GM12878 (cell line): ENCODE measurements around the gene TMEM244. TPM values are rescaled to one million over a fixed set of nuclear protein-coding genes. Genes with fewer than 3 reads are reported as not detected.

ENCODE experiments used
- ATAC-seq: fragments of 200-7000 bp; cut with Tn5 transposase; 3 replicates; pipeline ENCODE4 v1.9.1; 2020; ENCODE audit warnings: mild to moderate bottlenecking, moderate library complexity
- BruUV-seq: library from RNA; stranded (reverse); fragments of 400-500 nt; replicated peaks from 2 replicates; lab custom pipeline; 2021; lab: Mats Ljungman, UMichigan
- CTCF ChIA-PET: fragments of 300-600 bp; sonication (Branson Sonifier 250); formaldehyde crosslinking; extraction: SDS; loops from one replicate; lab custom pipeline; 2021; ENCODE audit warnings: inconsistent platforms; lab: Yijun Ruan, JAX
- POLR2A ChIA-PET: fragments of 350-600 bp; formaldehyde crosslinking; extraction: SDS; loops from one replicate; lab custom pipeline; 2021; ENCODE audit warnings: inconsistent platforms; lab: Charles Lee
- RAD21 ChIA-PET: fragments of 300-600 bp; sonication (Branson Sonifier 250); formaldehyde crosslinking; loops from one replicate; lab custom pipeline; 2023; ENCODE audit warnings: antibody characterized with exemption; ENCODE audit not compliant: unreplicated experiment; lab: Charles Lee
- SMC1A ChIA-PET: fragments of 300-600 bp; sonication (Branson Sonifier 250); formaldehyde crosslinking; loops from one replicate; lab custom pipeline; 2023; ENCODE audit not compliant: unreplicated experiment, uncharacterized antibody; lab: Charles Lee
- DNase-seq: peaks from one replicate; pipeline ENCODE4 v3.0.0-alpha.2; 2011; ENCODE audit warnings: low read depth, low spot score
- FAIRE-seq: peaks from 3 replicates; lab custom pipeline; 2011; peaks lifted over from hg19 to GRCh38; lab: Jason Lieb, UNC
- H2AFZ ChIP-seq: 2 replicates; pipeline ENCODE4 v1.6.0; 2011; ENCODE audit warnings: low read depth, low read length, control low read depth; ENCODE audit not compliant: control insufficient read depth
- H3K27ac ChIP-seq: 2 replicates; pipeline ENCODE4 v1.5.1; 2011; ENCODE audit warnings: control low read depth; ENCODE audit not compliant: control insufficient read depth, insufficient read depth
- H3K27me3 ChIP-seq, 2 experiments: replicated peaks in 1 of 2; 2 replicates each; pipeline versions ENCODE4 v1.6.0 to v1.6.1; 2011; ENCODE audit warnings: low read length in 1 of 2; ENCODE audit not compliant: control insufficient read depth in 2 of 2, insufficient read depth in 2 of 2
- H3K36me3 ChIP-seq, 2 experiments: 2 replicates each; pipeline ENCODE4 v1.5.1; 2011; ENCODE audit warnings: low read length in 1 of 2; ENCODE audit not compliant: control insufficient read depth in 2 of 2, insufficient read depth in 2 of 2
- H3K4me1 ChIP-seq: 2 replicates; pipeline ENCODE4 v1.6.1; 2011; ENCODE audit warnings: mild to moderate bottlenecking, low read length, moderate library complexity, mixed read lengths; ENCODE audit not compliant: control insufficient read depth, insufficient read depth
- H3K4me2 ChIP-seq: 2 replicates; pipeline ENCODE4 v1.6.0; 2011; ENCODE audit warnings: control low read depth; ENCODE audit not compliant: control insufficient read depth, insufficient read depth
- H3K4me3 ChIP-seq: fragments of 200-600 bp; sonication (generic); 2 replicates; pipeline ENCODE4 v1.5.1; 2016
- H3K79me2 ChIP-seq: 2 replicates; pipeline ENCODE4 v1.6.0; 2011; ENCODE audit warnings: low read length; ENCODE audit not compliant: control insufficient read depth, insufficient read depth
- H3K9ac ChIP-seq: 2 replicates; pipeline ENCODE4 v1.8.0; 2011; ENCODE audit warnings: low read length, control low read depth, mixed read lengths; ENCODE audit not compliant: control insufficient read depth, insufficient read depth
- H3K9me3 ChIP-seq: replicated peaks from 3 replicates; pipeline ENCODE4 v1.5.1; 2011; ENCODE audit warnings: mild to moderate bottlenecking, low read length; ENCODE audit not compliant: control insufficient read depth, insufficient read depth
- H4K20me1 ChIP-seq: 2 replicates; pipeline ENCODE4 v1.6.0; 2011; ENCODE audit not compliant: control insufficient read depth, insufficient read depth
- CBFB ChIP-seq: IDR thresholded peaks from 2 replicates; pipeline ENCODE4 v1.6.1; 2016; ENCODE audit warnings: antibody characterized with exemption, low read depth
- HDAC6 ChIP-seq: fragments of 200-600 bp; sonication (generic); IDR thresholded peaks from one replicate; pipeline ENCODE4 v1.8.0; 2017; ENCODE audit warnings: antibody characterized with exemption; ENCODE audit not compliant: unreplicated experiment
- IRF4 ChIP-seq: IDR thresholded peaks from 2 replicates; pipeline ENCODE4 v1.6.1; 2011; ENCODE audit warnings: low read depth, low read length
- IRF5 ChIP-seq: fragments of 450-650 bp; IDR thresholded peaks from 2 replicates; pipeline ENCODE4 v1.6.1; 2017; ENCODE audit warnings: borderline replicate concordance
- JUND ChIP-seq: IDR thresholded peaks from 2 replicates; pipeline ENCODE4 v1.6.1; 2012; ENCODE audit warnings: low read depth, mild to moderate bottlenecking, low read length, improper control_type of control experiment, moderate library complexity
- KLF5 ChIP-seq: fragments of 450-650 bp; IDR thresholded peaks from 2 replicates; pipeline ENCODE4 v1.6.1; 2014; ENCODE audit warnings: mild to moderate bottlenecking; ENCODE audit not compliant: partially characterized antibody
- MTA3 ChIP-seq: IDR thresholded peaks from 2 replicates; pipeline ENCODE4 v1.6.1; 2012; ENCODE audit warnings: low read length, inconsistent platforms, borderline replicate concordance
- MXI1 ChIP-seq: fragments of 150-350 bp; IDR thresholded peaks from 2 replicates; pipeline ENCODE4 v1.6.1; 2011; ENCODE audit warnings: low read depth, mild to moderate bottlenecking, inconsistent platforms, low read length, improper control_type of control experiment
- RCOR1 ChIP-seq: conservative IDR thresholded peaks from 2 replicates; pipeline ENCODE4 v1.6.1; 2012; ENCODE audit warnings: low read depth, low read length, improper control_type of control experiment
- SMAD1 ChIP-seq: fragments of 450-650 bp; IDR thresholded peaks from 2 replicates; pipeline ENCODE4 v1.6.1; 2018; ENCODE audit warnings: mild to moderate bottlenecking, low read depth; ENCODE audit not compliant: partially characterized antibody
- SMARCA5 ChIP-seq: fragments of 450-650 bp; IDR thresholded peaks from 2 replicates; pipeline ENCODE4 v1.6.1; 2017; ENCODE audit warnings: mild to moderate bottlenecking
- SUZ12 ChIP-seq: fragments of 200-600 bp; sonication (generic); IDR thresholded peaks from one replicate; pipeline ENCODE4 v1.6.1; 2018; ENCODE audit warnings: antibody characterized with exemption, mild to moderate bottlenecking; ENCODE audit not compliant: unreplicated experiment
- TBL1XR1 ChIP-seq: IDR thresholded peaks from 2 replicates; pipeline ENCODE4 v1.6.1; 2012; ENCODE audit warnings: low read depth, low read length, improper control_type of control experiment
- TCF7 ChIP-seq: IDR thresholded peaks from 2 replicates; pipeline ENCODE4 v1.6.1; 2014; ENCODE audit warnings: antibody characterized with exemption, borderline replicate concordance
- USF1 ChIP-seq: IDR thresholded peaks from 2 replicates; pipeline ENCODE4 v1.6.1; 2011; ENCODE audit warnings: borderline replicate concordance, low read depth, mild to moderate bottlenecking, moderate library complexity, mixed read lengths, low read length; ENCODE audit not compliant: insufficient read depth; ENCODE audit errors: extremely low read length
- WGBS: methylation state at CpG from one replicate; pipeline ENCODE4 v1.1.6; 2016; ENCODE audit warnings: low lambda C conversion rate; ENCODE audit not compliant: insufficient replicate concordance, insufficient coverage; ENCODE audit errors: missing lambda C conversion rate; 5-methylcytosine and 5-hydroxymethylcytosine counted together
- in situ Hi-C: fragments of 300-500 bp; cut with MboI; formaldehyde crosslinking; loops from 9 replicates; pipeline ENCODE4 v1.14.3; 2018; ENCODE audit warnings: mixed read lengths
- intact Hi-C: fragments of 100-400 bp; cut with micrococcal nuclease; formaldehyde crosslinking; loops from one replicate; pipeline ENCODE4 v1.14.2; 2022; ENCODE audit not compliant: unreplicated experiment
- polyA plus RNA-seq, 11 experiments: library from polyadenylated mRNA; depleted of rRNA in 4 of 11; unstranded in 6 of 11; stranded (reverse) in 5 of 11; fragments of >200 nt; fragmentation: Nextera tagmentation in 4 of 11; fragmentation: Illumina TruSeq in 1 of 11; extraction: Ambion mirVana in 4 of 11; extraction: Trizol in 1 of 11; gene quantifications; 1 replicate in 1 of 11; 2 replicates in 10 of 11; pipeline versions ENCODE4 v1.2.1 to v1.2.3, GENCODE V29; 2011 to 2016; ENCODE audit warnings: inconsistent platforms in 2 of 11, missing spikeins in 2 of 11, low read depth in 1 of 11
- total RNA-seq, 4 experiments: library from RNA; depleted of rRNA in 3 of 4; stranded (reverse); fragments of >200 nt in 3 of 4; fragmentation: Illumina TruSeq in 1 of 4; extraction: Trizol in 1 of 4; gene quantifications; 2 replicates each; pipeline versions ENCODE4 v1.2.1 to v1.2.3, GENCODE V29; 2013 to 2021

TMEM244 gene
- total and polyA plus RNA-seq, 10 of the 15 experiments (the other 5 are each of a cell fraction or from before 2014, with no cell fraction given), result 0.14 TPM; not detected in 9

- no peak for FAIRE-seq
- H3K4me3 ChIP-seq, result no peak overlapping the region
- no peak for ATAC-seq
- DNase-seq, result no peak
- TF ChIP-seq IRF5, result no peak
- no peak for TF ChIP-seq MXI1
- TF ChIP-seq TBL1XR1, result no peak
- TF ChIP-seq USF1, result no peak
- TF ChIP-seq SMARCA5, result no peak
- no peak for TF ChIP-seq MTA3
- no peak for TF ChIP-seq KLF5
- no peak for TF ChIP-seq SUZ12
- TF ChIP-seq JUND, result no peak
- TF ChIP-seq TCF7, result no peak
- no peak for TF ChIP-seq CBFB
- TF ChIP-seq RCOR1, result no peak
- no peak for TF ChIP-seq SMAD1
- TF ChIP-seq HDAC6, result no peak
- TF ChIP-seq IRF4, result no peak
- TF ChIP-seq, all 136 proteins: peak for 0
- H3K36me3 ChIP-seq, result no peaks in the 10 kb centered on the region
- H2AFZ ChIP-seq, result no peak overlapping the region
- in situ Hi-C loops, result no loop called here
- ChIA-PET CTCF (no interaction called here), RAD21 (no interaction called here), POLR2A (no interaction called here), SMC1A (no interaction called here)
- no peak overlapping the region for H3K4me2 ChIP-seq
- no peak overlapping the region for H3K27ac ChIP-seq
- BruUV-seq, result no TSS peak
- no peaks in the 10 kb centered on the region; a peak in 1 of 4 replicates for H3K27me3 ChIP-seq
- H3K79me2 ChIP-seq, result no peaks in the 10 kb centered on the region
- H3K9me3 ChIP-seq, result no peaks in the 10 kb centered on the region
- 73% methylated on average over 2 of the region's 2 CpGs for WGBS
- no peaks in the 10 kb centered on the region for H4K20me1 ChIP-seq
- intact Hi-C loops, result no loop called here
- H3K4me1 ChIP-seq, result no peaks in the 10 kb centered on the region
- H3K9ac ChIP-seq, result no peak overlapping the region
Measured at GRCh38 chr6:129818251-129818650, 42.9 kb downstream of the TMEM244 start.
